ENCODE results near the gene SMYD3.

SMYD3 gene

GRCh38 chr1:246304484-246305259 lies 202.4 kb downstream of the SMYD3 start:
- DNase-seq (ENCODE audit: low read depth): no peak

GRCh38 chr1:246302711-246303317 lies 204.3 kb downstream of the SMYD3 start:
- no peak for DNase-seq (ENCODE audit: low read depth)

GRCh38 chr1:246302251-246302625 lies 204.8 kb downstream of the SMYD3 start:
- no peak for DNase-seq (ENCODE audit: low read depth)

GRCh38 chr1:246301553-246302250 lies 205.4 kb downstream of the SMYD3 start:
- no peak for DNase-seq (ENCODE audit: low read depth)

- no peak for DNase-seq (ENCODE audit: low read depth)
Observed at GRCh38 chr1:246300626-246301549, 206.2 kb downstream of the SMYD3 start.

GRCh38 chr1:246297279-246298265 lies 209.5 kb downstream of the SMYD3 start:
- DNase-seq (ENCODE audit: low read depth): no peak

GRCh38 chr1:246295968-246296367 lies 211.1 kb downstream of the SMYD3 start:
- DNase-seq (ENCODE audit: low read depth): no peak

GRCh38 chr1:246295340-246295739 lies 211.7 kb downstream of the SMYD3 start:
- no peak for DNase-seq (ENCODE audit: low read depth)

- no peak for DNase-seq (ENCODE audit: low read depth)
Observed at GRCh38 chr1:246294263-246294662, 212.8 kb downstream of the SMYD3 start.

GRCh38 chr1:246293366-246294121 lies 213.5 kb downstream of the SMYD3 start:
- no peak for DNase-seq (ENCODE audit: low read depth)

- no peak for DNase-seq (ENCODE audit: low read depth)
Observed at GRCh38 chr1:246292571-246292970, 214.5 kb downstream of the SMYD3 start.

GRCh38 chr1:246291127-246291526 lies 216.0 kb downstream of the SMYD3 start:
- no peak for DNase-seq (ENCODE audit: low read depth)

- DNase-seq (ENCODE audit: low read depth): no peak
Observed at GRCh38 chr1:246283771-246284410, 223.2 kb downstream of the SMYD3 start.

- DNase-seq (ENCODE audit: low read depth): no peak
Observed at GRCh38 chr1:246281639-246282038, 225.4 kb downstream of the SMYD3 start.

GRCh38 chr1:246281195-246281594 lies 225.9 kb downstream of the SMYD3 start:
- no peak for DNase-seq (ENCODE audit: low read depth)

GRCh38 chr1:246280551-246280950 lies 226.5 kb downstream of the SMYD3 start:
- no peak for DNase-seq (ENCODE audit: low read depth)

GRCh38 chr1:246279402-246279801 lies 227.7 kb downstream of the SMYD3 start:
- no peak for DNase-seq (ENCODE audit: low read depth)

- no peak for DNase-seq (ENCODE audit: low read depth)
Observed at GRCh38 chr1:246278371-246278770, 228.7 kb downstream of the SMYD3 start.

- no peak for DNase-seq (ENCODE audit: low read depth)
Observed at GRCh38 chr1:246275036-246275435, 232.0 kb downstream of the SMYD3 start.

- DNase-seq (ENCODE audit: low read depth): no peak
Observed at GRCh38 chr1:246274186-246274585, 232.9 kb downstream of the SMYD3 start.

Measured in GM04503 (cell line).